ENCODE data around the gene PBXIP1. TPM values are rescaled to one million over a fixed set of nuclear protein-coding genes. Genes with fewer than 3 reads are reported as not detected.

PBXIP1 gene
- polyA plus RNA-seq, 1 donor: 59.6 TPM

GRCh38 chr1:154896771-154897286, 59.1 kb downstream of the PBXIP1 start:
- DNase-seq: peak; percentile 14

GRCh38 chr1:154895798-154896197, 60.1 kb downstream of the PBXIP1 start:
- DNase-seq: no peak

Other genes starting within 250 kb of the PBXIP1 start
- 2.3 TPM for gene KCNN3, start 85.8 kb downstream of the PBXIP1 start, polyA plus RNA-seq (ENCODE audit: insufficient read length)
- gene PMVK, start 19.4 kb downstream of the PBXIP1 start, polyA plus RNA-seq (ENCODE audit: insufficient read length): 34.9 TPM
- gene PYGO2, start 5.7 kb upstream of the PBXIP1 start, polyA plus RNA-seq (ENCODE audit: insufficient read length): 42.6 TPM
- gene SHC1, start 14.6 kb upstream of the PBXIP1 start, polyA plus RNA-seq (ENCODE audit: insufficient read length): 84.1 TPM
- gene CKS1B, start 18.6 kb upstream of the PBXIP1 start, polyA plus RNA-seq (ENCODE audit: insufficient read length): 110 TPM
- gene FLAD1, start 27.2 kb upstream of the PBXIP1 start, polyA plus RNA-seq (ENCODE audit: insufficient read length): 32.4 TPM
- 0.93 TPM for gene LENEP, start 37.5 kb upstream of the PBXIP1 start, polyA plus RNA-seq (ENCODE audit: insufficient read length)
- gene ZBTB7B, start 46.7 kb upstream of the PBXIP1 start, polyA plus RNA-seq (ENCODE audit: insufficient read length): 11.5 TPM
- gene DCST2, start 77.7 kb upstream of the PBXIP1 start, polyA plus RNA-seq (ENCODE audit: insufficient read length): 2.5 TPM
- 0.58 TPM for gene DCST1, start 77.7 kb upstream of the PBXIP1 start, polyA plus RNA-seq (ENCODE audit: insufficient read length)
- gene ADAM15, start 95.2 kb upstream of the PBXIP1 start, polyA plus RNA-seq (ENCODE audit: insufficient read length): 41.9 TPM
- 20.2 TPM for gene EFNA4, start 107.6 kb upstream of the PBXIP1 start, polyA plus RNA-seq (ENCODE audit: insufficient read length)
- gene EFNA3, start 122.7 kb upstream of the PBXIP1 start, polyA plus RNA-seq (ENCODE audit: insufficient read length): 6.1 TPM
- gene EFNA1, start 171.8 kb upstream of the PBXIP1 start, polyA plus RNA-seq (ENCODE audit: insufficient read length): 56.0 TPM
- 57.8 TPM for gene SLC50A1, start 179.8 kb upstream of the PBXIP1 start, polyA plus RNA-seq (ENCODE audit: insufficient read length)
- gene DPM3, start 184.4 kb upstream of the PBXIP1 start, polyA plus RNA-seq (ENCODE audit: insufficient read length): 26.9 TPM
- gene KRTCAP2, start 217.2 kb upstream of the PBXIP1 start, polyA plus RNA-seq (ENCODE audit: insufficient read length): 134 TPM
- 4.4 TPM for gene TRIM46, start 217.8 kb upstream of the PBXIP1 start, polyA plus RNA-seq (ENCODE audit: insufficient read length)

Data from left kidney (tissue), 2 donors.